ENCODE results near the gene TLK2.
A peak's percentile ranks its signal among the peaks of the same experiment; 100 is the strongest.

The TLK2 gene

DNA sequence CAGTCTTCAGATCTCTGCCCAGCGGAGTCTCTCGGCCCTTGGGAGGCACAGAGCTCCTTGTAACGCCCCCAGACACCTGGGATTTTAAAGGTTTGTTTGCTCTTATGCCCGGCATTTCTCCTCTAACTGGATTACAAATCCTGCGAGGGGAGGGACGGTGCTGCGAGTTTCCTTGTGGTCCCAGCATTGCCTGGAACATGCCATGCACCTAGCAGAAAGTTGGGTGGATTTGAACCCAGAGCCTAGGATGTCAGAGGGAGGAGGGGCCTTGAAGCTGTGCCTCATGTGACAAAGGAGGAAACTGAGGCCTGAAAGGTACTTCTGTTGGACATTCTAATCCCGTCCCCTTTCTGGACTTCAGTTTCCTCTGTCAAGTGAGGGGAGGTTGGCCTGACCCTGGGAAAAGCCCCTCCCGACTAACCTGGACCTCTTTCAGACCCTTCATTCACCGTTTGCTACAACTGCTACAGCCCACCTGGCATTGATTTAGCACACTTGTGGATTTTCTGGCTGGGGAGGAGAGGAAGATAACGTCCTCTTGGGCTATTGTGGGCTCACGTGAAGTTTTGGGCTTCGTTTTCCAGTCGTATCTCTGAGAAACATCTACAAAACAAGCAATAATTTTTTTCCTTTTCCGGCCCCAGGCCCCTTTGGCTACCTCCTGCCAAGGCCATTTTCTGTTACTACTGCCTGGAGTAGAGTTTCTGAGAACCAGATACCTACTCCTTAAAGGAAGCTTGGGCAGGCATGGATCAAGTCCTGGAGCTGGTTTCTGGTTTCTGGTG is 179.7 kb downstream of the TLK2 start:
- H3K9me3 Mint-ChIP-seq, result peaks cover 15% of the 10 kb centered on the region
- peaks cover 59% of the 10 kb centered on the region for H3K36me3 Mint-ChIP-seq (ENCODE audit: low read depth)
- H3K27ac Mint-ChIP-seq, result peak overlapping the region; percentile 92 to 98 (median 95)
- peaks cover 4% of the 10 kb centered on the region for H3K27me3 Mint-ChIP-seq (ENCODE audit: low read depth)
- TF ChIP-seq, protein P1, sequence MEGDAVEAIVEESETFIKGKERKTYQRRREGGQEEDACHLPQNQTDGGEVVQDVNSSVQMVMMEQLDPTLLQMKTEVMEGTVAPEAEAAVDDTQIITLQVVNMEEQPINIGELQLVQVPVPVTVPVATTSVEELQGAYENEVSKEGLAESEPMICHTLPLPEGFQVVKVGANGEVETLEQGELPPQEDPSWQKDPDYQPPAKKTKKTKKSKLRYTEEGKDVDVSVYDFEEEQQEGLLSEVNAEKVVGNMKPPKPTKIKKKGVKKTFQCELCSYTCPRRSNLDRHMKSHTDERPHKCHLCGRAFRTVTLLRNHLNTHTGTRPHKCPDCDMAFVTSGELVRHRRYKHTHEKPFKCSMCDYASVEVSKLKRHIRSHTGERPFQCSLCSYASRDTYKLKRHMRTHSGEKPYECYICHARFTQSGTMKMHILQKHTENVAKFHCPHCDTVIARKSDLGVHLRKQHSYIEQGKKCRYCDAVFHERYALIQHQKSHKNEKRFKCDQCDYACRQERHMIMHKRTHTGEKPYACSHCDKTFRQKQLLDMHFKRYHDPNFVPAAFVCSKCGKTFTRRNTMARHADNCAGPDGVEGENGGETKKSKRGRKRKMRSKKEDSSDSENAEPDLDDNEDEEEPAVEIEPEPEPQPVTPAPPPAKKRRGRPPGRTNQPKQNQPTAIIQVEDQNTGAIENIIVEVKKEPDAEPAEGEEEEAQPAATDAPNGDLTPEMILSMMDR (IDR thresholded peaks at IDR 0.05; ENCODE audit: unreplicated experiment in 3 of 3), result no peak
- peak overlapping the region; percentile 7 to 53 (median 42) for H3K4me3 Mint-ChIP-seq
- peaks cover 47% of the 10 kb centered on the region for H3K4me1 Mint-ChIP-seq

DNA sequence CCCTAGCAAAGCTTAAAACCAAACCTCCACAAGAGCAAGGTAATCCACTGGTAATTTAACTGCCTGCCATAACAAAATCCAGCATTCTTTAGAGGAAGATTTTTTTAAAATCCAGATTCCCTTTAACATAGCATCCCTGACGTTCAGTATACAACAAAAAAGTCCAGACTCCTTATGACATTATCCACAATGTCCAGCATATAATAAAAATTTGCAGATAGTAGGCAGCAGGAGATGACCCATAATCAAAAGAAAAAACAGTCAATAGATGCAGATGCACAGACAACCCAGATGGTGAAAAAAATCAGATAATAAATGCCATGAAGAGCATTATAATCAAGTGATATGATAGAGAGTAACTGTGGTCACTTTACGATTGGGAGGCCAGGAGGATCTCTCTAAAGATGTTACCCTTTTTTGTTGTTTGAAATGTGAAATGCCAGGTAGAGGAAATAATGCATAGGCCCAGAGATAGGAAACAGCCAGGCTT is 182.0 kb downstream of the TLK2 start:
- peaks cover 32% of the 10 kb centered on the region for H3K4me1 Mint-ChIP-seq
- TF ChIP-seq, protein P1 (IDR thresholded peaks at IDR 0.05; ENCODE audit: unreplicated experiment in 3 of 3), result no peak
- H3K4me3 Mint-ChIP-seq, result no peak overlapping the region
- H3K27me3 Mint-ChIP-seq (ENCODE audit: low read depth), result peaks cover 4% of the 10 kb centered on the region
- no peak overlapping the region for H3K27ac Mint-ChIP-seq
- H3K9me3 Mint-ChIP-seq, result peaks cover 15% of the 10 kb centered on the region
- H3K36me3 Mint-ChIP-seq (ENCODE audit: low read depth), result peaks cover 68% of the 10 kb centered on the region

DNA sequence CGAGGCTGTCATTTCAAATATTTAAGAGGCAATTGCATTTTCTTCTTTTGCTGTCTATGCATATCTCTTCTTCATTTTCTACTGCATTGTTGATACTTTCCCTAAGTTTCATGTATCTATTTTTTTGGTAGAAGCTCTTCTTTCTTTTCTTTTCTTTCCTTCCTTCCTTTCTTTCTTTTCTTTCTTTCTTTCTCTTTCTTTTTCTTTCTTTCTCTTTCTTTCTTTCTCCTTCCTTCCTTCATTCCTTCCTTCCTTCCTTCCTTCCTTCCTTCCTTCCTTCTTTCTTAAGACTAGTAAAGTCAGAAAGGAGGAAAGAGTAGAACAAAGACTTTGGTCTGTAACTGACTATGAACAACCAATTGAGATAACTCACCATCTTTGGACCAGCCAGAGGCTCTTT is 182.7 kb downstream of the TLK2 start:
- H3K4me1 Mint-ChIP-seq, result peaks cover 28% of the 10 kb centered on the region
- H3K4me3 Mint-ChIP-seq, result no peak overlapping the region
- peaks cover 15% of the 10 kb centered on the region for H3K9me3 Mint-ChIP-seq
- H3K27ac Mint-ChIP-seq, result peak overlapping the region in 1 of 3 experiments; percentile 71
- peaks cover 4% of the 10 kb centered on the region for H3K27me3 Mint-ChIP-seq (ENCODE audit: low read depth)
- H3K36me3 Mint-ChIP-seq (ENCODE audit: low read depth), result peaks cover 67% of the 10 kb centered on the region
- TF ChIP-seq, protein P1 (IDR thresholded peaks at IDR 0.05; ENCODE audit: unreplicated experiment in 3 of 3), result no peak

DNA sequence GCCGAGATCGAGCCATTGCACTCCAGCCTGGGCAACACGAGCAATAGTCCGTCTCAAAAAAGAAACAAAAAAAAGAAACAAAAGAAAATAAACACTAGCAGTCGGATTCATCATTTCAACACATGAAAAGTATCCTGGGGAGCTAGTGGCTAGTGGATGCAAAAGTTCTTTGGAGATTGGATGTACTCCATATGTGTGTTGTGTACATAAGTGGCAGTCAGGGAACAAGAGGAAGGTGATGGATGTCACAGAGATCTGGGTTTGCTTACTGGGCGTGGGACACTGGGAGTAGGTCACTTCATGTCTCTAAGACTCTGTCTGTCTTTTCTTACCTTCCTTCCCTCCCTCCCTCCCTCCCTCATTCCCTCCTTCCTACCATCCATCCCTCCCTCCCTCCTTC is 184.2 kb downstream of the TLK2 start:
- H3K36me3 Mint-ChIP-seq (ENCODE audit: low read depth), result peaks cover 61% of the 10 kb centered on the region
- peaks cover 15% of the 10 kb centered on the region for H3K9me3 Mint-ChIP-seq
- H3K27me3 Mint-ChIP-seq (ENCODE audit: low read depth), result peaks cover 4% of the 10 kb centered on the region
- TF ChIP-seq, protein P1 (IDR thresholded peaks at IDR 0.05; ENCODE audit: unreplicated experiment in 3 of 3), result no peak
- H3K4me3 Mint-ChIP-seq, result no peak overlapping the region
- peak overlapping the region in 1 of 3 experiments; percentile 12 for H3K27ac Mint-ChIP-seq
- peaks cover 13% of the 10 kb centered on the region for H3K4me1 Mint-ChIP-seq

All from nephron (organoid).